ENCODE measurements around the gene TRPT1. TPM values are rescaled to one million over a fixed set of nuclear protein-coding genes. Genes with fewer than 3 reads are reported as not detected.

TRPT1 gene
- total and polyA plus RNA-seq, 9 of the 15 experiments (the other 6 are each of a cell fraction or from before 2014, with no cell fraction given) = 4.6 to 41.7 (median 23.1) TPM

DNA sequence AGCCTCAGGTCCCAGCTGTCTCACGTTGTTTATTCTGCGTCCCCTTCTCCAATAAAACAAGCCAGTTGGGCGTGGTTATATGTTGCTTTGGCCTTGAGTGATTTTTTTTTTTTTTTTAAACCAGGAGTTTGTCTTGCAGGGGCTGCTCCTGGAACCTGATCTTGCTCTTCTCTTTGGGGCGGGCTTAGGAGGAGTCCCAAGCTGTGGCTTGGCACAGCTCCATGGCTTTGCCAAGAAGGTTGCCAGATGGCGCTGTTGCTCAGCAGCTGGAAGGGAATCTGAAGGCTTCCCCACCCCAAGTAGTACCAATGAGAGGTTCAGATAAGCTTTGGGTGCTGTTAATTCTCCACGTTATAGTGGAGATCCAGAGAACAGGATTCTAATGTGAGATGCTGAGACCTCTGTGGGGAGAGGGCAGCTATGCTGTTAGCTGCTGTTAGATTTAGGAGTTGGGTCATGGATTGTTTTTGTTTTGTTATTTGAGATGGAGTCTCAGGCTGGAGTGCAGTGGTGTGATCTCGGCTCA, 21.5 kb downstream of the TRPT1 start (continued):
- TF ChIP-seq, protein P1, sequence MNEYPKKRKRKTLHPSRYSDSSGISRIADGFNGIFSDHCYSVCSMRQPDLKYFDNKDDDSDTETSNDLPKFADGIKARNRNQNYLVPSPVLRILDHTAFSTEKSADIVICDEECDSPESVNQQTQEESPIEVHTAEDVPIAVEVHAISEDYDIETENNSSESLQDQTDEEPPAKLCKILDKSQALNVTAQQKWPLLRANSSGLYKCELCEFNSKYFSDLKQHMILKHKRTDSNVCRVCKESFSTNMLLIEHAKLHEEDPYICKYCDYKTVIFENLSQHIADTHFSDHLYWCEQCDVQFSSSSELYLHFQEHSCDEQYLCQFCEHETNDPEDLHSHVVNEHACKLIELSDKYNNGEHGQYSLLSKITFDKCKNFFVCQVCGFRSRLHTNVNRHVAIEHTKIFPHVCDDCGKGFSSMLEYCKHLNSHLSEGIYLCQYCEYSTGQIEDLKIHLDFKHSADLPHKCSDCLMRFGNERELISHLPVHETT (CRISPR knock-in tag; conservative IDR thresholded peaks at IDR 0.05 in 1 of 2, IDR thresholded peaks at IDR 0.05 in 1 of 2) = no peak
- TF ChIP-seq DPF2 (IDR thresholded peaks at IDR 0.05) (peak; percentile 53; the same call in 1 of the 2 replicates), SNIP1 (IDR thresholded peaks at IDR 0.05; ENCODE audit: low read depth) (no peak), CREM (IDR thresholded peaks at IDR 0.05; ENCODE audit: low read depth) (0 out of 2 replicates have a peak, but pooled peaks have one; percentile 26), CCAR2 (IDR thresholded peaks at IDR 0.05; ENCODE audit: low read depth, low read length) (no peak), U2AF2 (optimal IDR thresholded peaks at IDR 0.05; ENCODE audit: low read depth, low read length) (no peak), RFX1 (IDR thresholded peaks at IDR 0.05) (no peak), ZNF699 (CRISPR knock-in tag; IDR thresholded peaks at IDR 0.05; ENCODE audit: insufficient replicate concordance) (no peak), ZNF76 (CRISPR knock-in tag; IDR thresholded peaks at IDR 0.05; ENCODE audit: borderline replicate concordance) (no peak)
- TF ChIP-seq, protein P2, sequence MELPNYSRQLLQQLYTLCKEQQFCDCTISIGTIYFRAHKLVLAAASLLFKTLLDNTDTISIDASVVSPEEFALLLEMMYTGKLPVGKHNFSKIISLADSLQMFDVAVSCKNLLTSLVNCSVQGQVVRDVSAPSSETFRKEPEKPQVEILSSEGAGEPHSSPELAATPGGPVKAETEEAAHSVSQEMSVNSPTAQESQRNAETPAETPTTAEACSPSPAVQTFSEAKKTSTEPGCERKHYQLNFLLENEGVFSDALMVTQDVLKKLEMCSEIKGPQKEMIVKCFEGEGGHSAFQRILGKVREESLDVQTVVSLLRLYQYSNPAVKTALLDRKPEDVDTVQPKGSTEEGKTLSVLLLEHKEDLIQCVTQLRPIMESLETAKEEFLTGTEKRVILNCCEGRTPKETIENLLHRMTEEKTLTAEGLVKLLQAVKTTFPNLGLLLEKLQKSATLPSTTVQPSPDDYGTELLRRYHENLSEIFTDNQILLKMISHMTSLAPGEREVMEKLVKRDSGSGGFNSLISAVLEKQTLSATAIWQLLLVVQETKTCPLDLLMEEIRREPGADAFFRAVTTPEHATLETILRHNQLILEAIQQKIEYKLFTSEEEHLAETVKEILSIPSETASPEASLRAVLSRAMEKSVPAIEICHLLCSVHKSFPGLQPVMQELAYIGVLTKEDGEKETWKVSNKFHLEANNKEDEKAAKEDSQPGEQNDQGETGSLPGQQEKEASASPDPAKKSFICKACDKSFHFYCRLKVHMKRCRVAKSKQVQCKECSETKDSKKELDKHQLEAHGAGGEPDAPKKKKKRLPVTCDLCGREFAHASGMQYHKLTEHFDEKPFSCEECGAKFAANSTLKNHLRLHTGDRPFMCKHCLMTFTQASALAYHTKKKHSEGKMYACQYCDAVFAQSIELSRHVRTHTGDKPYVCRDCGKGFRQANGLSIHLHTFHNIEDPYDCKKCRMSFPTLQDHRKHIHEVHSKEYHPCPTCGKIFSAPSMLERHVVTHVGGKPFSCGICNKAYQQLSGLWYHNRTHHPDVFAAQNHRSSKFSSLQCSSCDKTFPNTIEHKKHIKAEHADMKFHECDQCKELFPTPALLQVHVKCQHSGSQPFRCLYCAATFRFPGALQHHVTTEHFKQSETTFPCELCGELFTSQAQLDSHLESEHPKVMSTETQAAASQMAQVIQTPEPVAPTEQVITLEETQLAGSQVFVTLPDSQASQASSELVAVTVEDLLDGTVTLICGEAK (IDR thresholded peaks at IDR 0.05) = no peak
- TF ChIP-seq, protein P2 (CRISPR knock-in tag; IDR thresholded peaks at IDR 0.05) = no peak
- TF ChIP-seq, protein P3, sequence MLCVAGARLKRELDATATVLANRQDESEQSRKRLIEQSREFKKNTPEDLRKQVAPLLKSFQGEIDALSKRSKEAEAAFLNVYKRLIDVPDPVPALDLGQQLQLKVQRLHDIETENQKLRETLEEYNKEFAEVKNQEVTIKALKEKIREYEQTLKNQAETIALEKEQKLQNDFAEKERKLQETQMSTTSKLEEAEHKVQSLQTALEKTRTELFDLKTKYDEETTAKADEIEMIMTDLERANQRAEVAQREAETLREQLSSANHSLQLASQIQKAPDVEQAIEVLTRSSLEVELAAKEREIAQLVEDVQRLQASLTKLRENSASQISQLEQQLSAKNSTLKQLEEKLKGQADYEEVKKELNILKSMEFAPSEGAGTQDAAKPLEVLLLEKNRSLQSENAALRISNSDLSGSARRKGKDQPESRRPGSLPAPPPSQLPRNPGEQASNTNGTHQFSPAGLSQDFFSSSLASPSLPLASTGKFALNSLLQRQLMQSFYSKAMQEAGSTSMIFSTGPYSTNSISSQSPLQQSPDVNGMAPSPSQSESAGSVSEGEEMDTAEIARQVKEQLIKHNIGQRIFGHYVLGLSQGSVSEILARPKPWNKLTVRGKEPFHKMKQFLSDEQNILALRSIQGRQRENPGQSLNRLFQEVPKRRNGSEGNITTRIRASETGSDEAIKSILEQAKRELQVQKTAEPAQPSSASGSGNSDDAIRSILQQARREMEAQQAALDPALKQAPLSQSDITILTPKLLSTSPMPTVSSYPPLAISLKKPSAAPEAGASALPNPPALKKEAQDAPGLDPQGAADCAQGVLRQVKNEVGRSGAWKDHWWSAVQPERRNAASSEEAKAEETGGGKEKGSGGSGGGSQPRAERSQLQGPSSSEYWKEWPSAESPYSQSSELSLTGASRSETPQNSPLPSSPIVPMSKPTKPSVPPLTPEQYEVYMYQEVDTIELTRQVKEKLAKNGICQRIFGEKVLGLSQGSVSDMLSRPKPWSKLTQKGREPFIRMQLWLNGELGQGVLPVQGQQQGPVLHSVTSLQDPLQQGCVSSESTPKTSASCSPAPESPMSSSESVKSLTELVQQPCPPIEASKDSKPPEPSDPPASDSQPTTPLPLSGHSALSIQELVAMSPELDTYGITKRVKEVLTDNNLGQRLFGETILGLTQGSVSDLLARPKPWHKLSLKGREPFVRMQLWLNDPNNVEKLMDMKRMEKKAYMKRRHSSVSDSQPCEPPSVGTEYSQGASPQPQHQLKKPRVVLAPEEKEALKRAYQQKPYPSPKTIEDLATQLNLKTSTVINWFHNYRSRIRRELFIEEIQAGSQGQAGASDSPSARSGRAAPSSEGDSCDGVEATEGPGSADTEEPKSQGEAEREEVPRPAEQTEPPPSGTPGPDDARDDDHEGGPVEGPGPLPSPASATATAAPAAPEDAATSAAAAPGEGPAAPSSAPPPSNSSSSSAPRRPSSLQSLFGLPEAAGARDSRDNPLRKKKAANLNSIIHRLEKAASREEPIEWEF (CRISPR knock-in tag; IDR thresholded peaks at IDR 0.05) = no peak
